Measurements from ENCODE around the gene C17orf75.

C17orf75 gene

DNA sequence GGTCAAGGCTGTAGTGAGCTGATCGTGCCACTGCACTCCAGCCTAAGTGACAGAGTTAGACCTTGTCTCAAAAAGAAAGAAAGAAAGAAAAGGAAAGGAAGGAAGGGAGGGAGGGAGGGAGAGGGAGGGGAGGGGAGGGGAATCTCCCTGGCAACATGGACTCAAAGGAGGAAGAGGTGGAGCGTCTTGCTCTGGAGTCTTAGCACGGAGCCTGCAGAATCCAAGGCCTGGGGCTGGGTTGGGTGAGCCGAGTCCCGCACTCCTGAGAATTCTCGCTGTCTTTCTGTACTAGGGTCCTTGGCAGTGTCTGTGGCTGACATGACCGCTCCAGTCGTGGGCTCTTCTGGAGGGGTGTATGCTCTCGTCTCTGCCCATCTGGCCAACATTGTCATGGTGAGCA, 36.9 kb downstream of the C17orf75 start:
- TF ChIP-seq, protein P1, sequence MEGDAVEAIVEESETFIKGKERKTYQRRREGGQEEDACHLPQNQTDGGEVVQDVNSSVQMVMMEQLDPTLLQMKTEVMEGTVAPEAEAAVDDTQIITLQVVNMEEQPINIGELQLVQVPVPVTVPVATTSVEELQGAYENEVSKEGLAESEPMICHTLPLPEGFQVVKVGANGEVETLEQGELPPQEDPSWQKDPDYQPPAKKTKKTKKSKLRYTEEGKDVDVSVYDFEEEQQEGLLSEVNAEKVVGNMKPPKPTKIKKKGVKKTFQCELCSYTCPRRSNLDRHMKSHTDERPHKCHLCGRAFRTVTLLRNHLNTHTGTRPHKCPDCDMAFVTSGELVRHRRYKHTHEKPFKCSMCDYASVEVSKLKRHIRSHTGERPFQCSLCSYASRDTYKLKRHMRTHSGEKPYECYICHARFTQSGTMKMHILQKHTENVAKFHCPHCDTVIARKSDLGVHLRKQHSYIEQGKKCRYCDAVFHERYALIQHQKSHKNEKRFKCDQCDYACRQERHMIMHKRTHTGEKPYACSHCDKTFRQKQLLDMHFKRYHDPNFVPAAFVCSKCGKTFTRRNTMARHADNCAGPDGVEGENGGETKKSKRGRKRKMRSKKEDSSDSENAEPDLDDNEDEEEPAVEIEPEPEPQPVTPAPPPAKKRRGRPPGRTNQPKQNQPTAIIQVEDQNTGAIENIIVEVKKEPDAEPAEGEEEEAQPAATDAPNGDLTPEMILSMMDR (IDR thresholded peaks at IDR 0.05; ENCODE audit: insufficient read depth, low read depth, low read length, missing control alignments): no peak
- H3K4me3 ChIP-seq (ENCODE audit: low read length): no peak overlapping the region
- DNase-seq (ENCODE audit: low read depth): no peak

DNA sequence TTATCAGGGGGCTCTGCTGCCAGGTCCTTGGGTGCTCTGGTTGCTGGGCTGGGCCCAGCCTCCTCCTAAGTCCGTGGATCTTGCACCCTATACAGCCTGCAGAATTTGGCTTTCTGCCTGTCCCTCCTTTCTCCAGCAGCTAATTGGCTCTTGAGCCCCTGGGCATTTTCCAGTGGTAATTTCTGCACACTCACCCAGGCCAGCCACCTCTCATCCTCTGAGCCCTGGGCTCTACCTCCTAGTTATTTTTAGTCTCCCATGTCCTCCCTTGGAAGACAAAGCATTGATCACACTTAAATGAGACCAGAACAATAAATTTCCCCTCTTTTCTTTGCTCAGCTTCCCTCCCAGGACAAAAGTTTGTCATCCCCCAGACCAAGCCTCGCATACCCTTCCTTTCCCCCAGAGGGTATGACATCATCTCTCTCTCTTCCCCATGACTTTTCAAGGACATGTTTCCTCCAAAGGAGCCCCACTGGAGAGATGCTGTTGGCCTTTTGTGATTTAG, 38.1 kb downstream of the C17orf75 start:
- no peak for DNase-seq (ENCODE audit: low read depth)
- TF ChIP-seq, protein P1 (IDR thresholded peaks at IDR 0.05; ENCODE audit: insufficient read depth, low read depth, low read length, missing control alignments): no peak
- no peak overlapping the region for H3K4me3 ChIP-seq (ENCODE audit: low read length)

DNA sequence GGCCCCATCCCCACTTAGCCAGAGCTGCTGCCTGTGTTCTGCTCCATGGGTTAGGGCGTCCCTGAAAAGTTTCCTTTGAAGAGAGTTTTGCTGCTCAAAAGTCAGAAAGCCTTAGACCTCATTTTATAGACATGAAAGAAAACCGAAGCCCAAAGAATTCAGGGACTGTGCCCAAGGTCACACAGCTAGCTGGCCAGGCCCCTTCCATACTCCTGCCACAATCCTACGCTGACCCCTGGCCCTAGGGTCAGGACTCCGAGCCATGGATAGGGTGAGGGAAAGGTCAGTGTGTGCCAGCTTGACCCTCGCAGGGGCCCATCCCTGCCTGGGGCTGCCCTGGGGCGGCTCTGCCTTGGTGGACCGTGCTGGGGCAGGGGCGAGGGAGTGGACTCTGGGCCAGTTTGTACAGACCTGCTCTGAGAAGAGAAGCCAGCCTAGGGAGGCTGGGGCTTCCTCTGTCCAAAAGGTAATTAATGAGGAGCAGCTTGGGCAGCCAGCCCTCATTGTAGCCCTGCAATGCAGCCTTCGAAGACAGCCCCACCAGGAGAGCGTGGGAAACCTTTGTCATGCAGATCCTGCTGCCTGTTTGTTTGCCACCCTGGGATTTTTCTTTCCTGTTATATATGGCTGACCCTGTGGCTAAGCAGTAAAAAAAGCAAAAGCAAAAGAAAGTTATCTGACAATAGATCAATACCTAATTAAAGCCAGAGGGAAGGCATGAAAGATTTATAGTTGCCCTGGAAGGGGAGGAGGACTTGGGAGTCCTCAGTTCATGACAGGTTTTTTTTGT, 38.9 kb downstream of the C17orf75 start:
- no peak overlapping the region for H3K4me3 ChIP-seq (ENCODE audit: low read length)
- TF ChIP-seq, protein P1 (IDR thresholded peaks at IDR 0.05; ENCODE audit: insufficient read depth, low read depth, low read length, missing control alignments): no peak
- DNase-seq (ENCODE audit: low read depth): no peak

DNA sequence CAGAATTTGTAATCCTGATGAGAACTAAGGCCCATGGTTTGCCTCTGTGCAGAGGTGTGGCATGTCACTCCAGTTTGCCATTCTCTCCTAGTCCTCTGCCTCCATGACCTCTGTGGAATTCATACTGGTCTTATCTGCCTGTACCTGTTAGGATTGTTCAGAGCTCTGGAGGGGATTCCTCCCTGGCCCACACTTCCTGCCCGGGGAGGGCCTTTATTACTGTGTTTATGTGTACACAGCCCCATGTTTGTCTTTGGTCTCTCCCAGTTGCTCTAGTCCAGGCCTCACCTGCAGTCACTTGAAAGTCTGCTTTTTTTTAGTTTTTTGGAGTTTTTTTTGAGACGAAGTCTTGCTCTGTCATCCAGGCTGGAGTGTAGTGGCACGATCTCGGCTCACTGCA, 39.9 kb downstream of the C17orf75 start:
- DNase-seq (ENCODE audit: low read depth): no peak
- TF ChIP-seq, protein P1 (IDR thresholded peaks at IDR 0.05; ENCODE audit: insufficient read depth, low read depth, low read length, missing control alignments): no peak

DNA sequence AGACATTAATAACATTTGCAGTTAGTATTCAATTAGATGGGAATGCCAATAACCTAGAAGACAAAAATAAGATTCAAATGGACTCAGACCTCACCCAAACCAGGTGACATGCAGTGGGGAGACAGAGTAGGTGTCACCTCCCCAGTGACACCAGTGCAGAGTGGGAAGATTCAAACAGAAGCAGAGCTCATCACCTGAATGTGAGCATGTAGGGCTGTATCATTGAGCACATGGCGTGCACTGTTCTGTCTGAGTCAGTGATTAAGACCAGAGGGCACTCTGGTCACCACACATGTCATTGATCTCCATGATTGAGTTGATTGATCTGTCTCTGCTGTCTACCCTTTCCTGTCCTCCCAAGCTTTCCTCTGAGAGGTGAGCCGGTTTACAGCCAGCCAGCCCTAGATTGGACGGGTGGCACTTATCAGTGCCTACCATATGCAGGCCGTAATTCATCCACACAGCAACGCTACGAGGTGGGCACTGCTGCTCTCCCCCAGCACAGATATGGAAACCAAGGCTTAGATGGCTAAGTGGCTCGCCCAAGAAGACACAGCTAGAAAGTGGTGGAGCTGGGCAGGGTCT, 42.3 kb downstream of the C17orf75 start:
- H3K4me3 ChIP-seq (ENCODE audit: low read length): no peak overlapping the region
- no peak for DNase-seq (ENCODE audit: low read depth)
- TF ChIP-seq, protein P1 (IDR thresholded peaks at IDR 0.05; ENCODE audit: insufficient read depth, low read depth, low read length, missing control alignments): no peak

More for the DNA sequence above, 39.9 kb downstream of the C17orf75 start:
- H3K4me3 ChIP-seq (ENCODE audit: low read length): no peak overlapping the region

GRCh38 chr17:32298721-32299579, 43.0 kb downstream of the C17orf75 start:
- TF ChIP-seq, protein P1 (IDR thresholded peaks at IDR 0.05; ENCODE audit: insufficient read depth, low read depth, low read length, missing control alignments): no peak
- no peak overlapping the region for H3K4me3 ChIP-seq (ENCODE audit: low read length)
- no peak for DNase-seq (ENCODE audit: low read depth)

Data from epithelial cell of esophagus (primary cell).